HG02938 (cell line): Measurements from ENCODE around the gene LRRC75B.
"Not testable (repeated sequence)": the region's sequence is repeated elsewhere in the genome, so short reads cannot be mapped to it uniquely, and the experiment has no call there.

Source experiments
- ATAC-seq: cut with Tn5 transposase; IDR thresholded peaks from one replicate; pipeline ENCODE4 v1.9.1; 2021; ENCODE audit warnings: mild to moderate bottlenecking, moderate library complexity; ENCODE audit not compliant: unreplicated experiment

The LRRC75B gene

DNA sequence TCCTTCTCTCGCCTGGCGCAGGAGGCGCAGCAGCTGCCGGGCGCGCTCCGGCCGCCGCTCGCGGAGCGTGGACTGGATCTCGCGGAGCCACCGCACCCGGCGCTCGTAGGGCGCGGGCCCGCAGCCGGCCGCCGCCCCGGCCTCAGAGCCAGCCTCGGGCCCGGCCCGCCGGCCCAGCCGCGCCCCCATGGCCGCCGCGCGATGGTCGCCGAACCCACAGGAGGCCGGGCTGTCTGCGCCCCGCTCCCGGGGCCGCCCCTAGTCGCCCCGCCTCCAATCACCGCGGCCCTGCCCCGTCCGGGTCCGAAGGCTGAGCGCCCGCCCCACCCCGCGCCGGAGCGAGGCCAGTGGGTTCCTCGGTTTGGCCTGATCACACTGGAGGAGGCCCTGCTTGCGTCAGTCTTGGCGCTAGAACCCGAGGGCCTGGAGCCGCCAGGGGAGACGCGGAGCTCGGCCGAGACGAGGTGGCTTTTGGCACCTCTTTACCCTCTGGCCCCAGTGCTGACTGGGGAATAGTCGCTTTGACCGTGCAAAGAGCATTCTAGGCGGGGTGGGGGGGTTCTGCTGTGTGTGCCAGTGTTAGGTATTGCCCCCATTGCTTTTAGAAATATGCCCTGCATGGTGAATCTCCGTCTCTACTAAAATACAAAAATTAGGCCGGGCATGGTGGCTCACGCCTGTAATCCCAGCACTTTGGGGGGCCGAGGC lies at the start of gene LRRC75B:
Gene LRRC75B, minus strand, starts transcription at position 223 of the 708 bp plus-strand sequence. Its CDS starts 34 bp downstream, at position 189.
- ATAC-seq: no peak

GRCh38 chr22:24642307-24642706 lies 49.4 kb upstream of the LRRC75B start:
- not testable (repeated sequence) for ATAC-seq

DNA sequence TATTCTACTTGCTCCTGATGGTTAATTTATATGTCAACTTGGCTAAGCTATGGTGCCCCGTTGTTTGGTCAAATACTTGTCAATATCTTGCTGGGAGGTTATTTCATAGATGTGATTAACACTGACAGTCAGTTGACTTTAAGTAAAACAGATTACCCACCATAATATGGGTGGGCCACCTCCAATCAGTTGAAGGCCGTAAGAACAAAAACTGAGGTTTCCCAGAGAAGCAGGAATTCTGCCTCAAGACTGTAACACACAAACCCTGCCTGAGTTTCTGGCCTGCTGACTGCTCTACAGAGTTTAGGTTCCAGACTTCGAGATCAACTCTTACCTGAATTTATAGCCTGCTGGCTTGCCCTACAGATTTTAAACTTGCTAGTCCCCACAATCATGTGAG lies 43.6 kb upstream of the LRRC75B start:
- ATAC-seq: not testable (repeated sequence)

GRCh38 chr22:24634776-24635389 lies 42.0 kb upstream of the LRRC75B start:
- not testable (repeated sequence) for ATAC-seq

GRCh38 chr22:24633231-24634023 lies 40.6 kb upstream of the LRRC75B start:
- ATAC-seq: not testable (repeated sequence)

DNA sequence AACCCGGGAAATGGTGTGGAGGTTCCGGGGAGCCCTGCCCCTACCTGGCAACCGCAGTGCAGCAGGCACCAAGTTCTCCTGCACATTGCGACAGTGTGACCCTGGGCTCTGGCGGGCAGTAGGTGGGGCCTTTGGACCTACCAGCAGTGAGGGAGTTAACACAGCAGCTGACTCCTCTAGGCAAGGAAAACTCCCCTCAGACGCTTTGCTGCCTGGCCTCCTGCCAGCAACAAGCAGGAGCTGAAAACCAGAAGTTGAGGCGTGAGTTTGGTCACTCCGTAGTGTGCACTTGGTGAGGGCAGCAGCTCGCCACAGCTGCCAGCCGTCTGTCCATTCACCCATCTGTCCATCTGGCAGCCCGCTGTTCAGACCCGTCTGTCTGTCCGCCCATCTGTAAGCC lies 39.8 kb upstream of the LRRC75B start:
- ATAC-seq: not testable (repeated sequence)

- not testable (repeated sequence) for ATAC-seq
Measured at GRCh38 chr22:24631430-24632122, 38.7 kb upstream of the LRRC75B start.

GRCh38 chr22:24630812-24631427 lies 38.0 kb upstream of the LRRC75B start:
- not testable (repeated sequence) for ATAC-seq

- ATAC-seq: not testable (repeated sequence)
Measured at GRCh38 chr22:24629069-24629468, 36.2 kb upstream of the LRRC75B start.

- ATAC-seq: not testable (repeated sequence)
Measured at GRCh38 chr22:24627911-24628310, 35.0 kb upstream of the LRRC75B start.

- ATAC-seq: not testable (repeated sequence)
Measured at GRCh38 chr22:24622596-24622995, 29.7 kb upstream of the LRRC75B start.

GRCh38 chr22:24621244-24621643 lies 28.4 kb upstream of the LRRC75B start:
- ATAC-seq: not testable (repeated sequence)

- not testable (repeated sequence) for ATAC-seq
Measured at GRCh38 chr22:24614794-24615193, 21.9 kb upstream of the LRRC75B start.

GRCh38 chr22:24609888-24610287 lies 17.0 kb upstream of the LRRC75B start:
- ATAC-seq: not testable (repeated sequence)

DNA sequence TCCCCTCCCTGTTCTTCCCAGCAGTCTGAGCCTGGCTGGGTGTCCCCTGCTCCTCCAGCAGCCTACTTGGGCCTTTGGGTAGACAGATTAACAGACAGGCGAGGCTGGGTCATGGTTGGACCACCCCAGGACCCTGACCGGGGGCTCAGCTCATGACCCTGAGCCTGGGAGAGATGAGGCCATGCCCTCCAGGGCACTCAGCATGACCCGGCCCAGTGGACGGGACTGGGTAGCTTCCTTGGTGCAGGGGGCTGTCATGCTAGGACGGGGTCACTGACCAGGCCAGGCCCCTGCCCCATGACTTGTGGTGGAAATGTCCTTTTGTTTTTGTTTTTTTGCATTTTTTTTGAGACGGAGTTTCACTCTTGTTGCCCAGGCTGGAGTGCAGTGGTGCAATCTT lies 15.5 kb upstream of the LRRC75B start:
- not testable (repeated sequence) for ATAC-seq

DNA sequence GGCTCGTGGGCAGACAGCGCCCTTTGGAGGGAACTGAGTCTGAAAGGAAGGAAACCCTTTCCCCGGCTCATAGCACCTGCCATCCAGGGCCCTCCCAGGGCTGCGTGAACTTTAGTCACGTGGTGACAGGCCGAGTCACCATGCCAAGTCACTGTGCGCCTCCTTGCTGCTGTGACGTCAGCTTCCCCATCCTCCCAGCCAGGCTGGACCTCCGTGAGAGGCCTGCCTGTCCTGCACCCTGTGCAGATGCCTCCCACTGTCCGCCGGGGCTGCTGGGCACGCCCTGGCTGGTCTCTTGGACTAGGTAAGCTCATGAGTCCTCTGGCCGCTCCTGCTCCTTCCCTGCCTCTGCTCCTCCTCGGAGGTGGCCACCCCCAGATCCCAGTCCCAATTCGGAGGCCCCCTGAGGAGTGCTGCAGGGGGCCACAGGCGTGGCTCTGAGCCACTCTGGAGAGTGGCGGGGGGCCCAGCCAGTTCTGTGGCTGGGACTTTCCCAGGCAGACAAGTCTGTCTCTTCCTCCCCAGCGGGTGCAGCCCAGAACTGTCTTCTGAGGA lies 14.6 kb upstream of the LRRC75B start:
- not testable (repeated sequence) for ATAC-seq

- ATAC-seq: not testable (repeated sequence)
Measured at GRCh38 chr22:24606340-24606739, 13.5 kb upstream of the LRRC75B start.

GRCh38 chr22:24603770-24604629 lies 11.1 kb upstream of the LRRC75B start:
- not testable (repeated sequence) for ATAC-seq
